HCT116 (cell line): ENCODE data around the gene RHBDF2. TPM values are rescaled to one million over a fixed set of nuclear protein-coding genes. Genes with fewer than 3 reads are reported as not detected.

Experiments used
- ATAC-seq: fragments of 200-7000 bp; cut with Tn5 transposase; 2 replicates; pipeline ENCODE4 v1.9.1; 2020; ENCODE audit warnings: mild to moderate bottlenecking, moderate library complexity
- BruUV-seq: library from RNA; stranded (reverse); fragments of 400-500 nt; replicated peaks from 2 replicates; lab custom pipeline; 2021; lab: Mats Ljungman, UMichigan
- CTCF ChIA-PET: fragments of 300-600 bp; sonication (Branson Sonifier 250); formaldehyde crosslinking; loops from one replicate; lab custom pipeline; 2021; ENCODE audit warnings: antibody characterized with exemption; lab: Charles Lee
- POLR2A ChIA-PET: fragments of 300-600, 350-600 bp; sonication (Branson Sonifier 250); formaldehyde crosslinking; loops from one replicate; lab custom pipeline; 2021; ENCODE audit warnings: antibody characterized with exemption; lab: Charles Lee
- RAD21 ChIA-PET, 2 experiments: fragments of 300-600 bp; sonication (Branson Sonifier 250); formaldehyde crosslinking; loops; one replicate each; lab custom pipeline; 2023; ENCODE audit warnings: low total read pairs in 2 of 2; ENCODE audit not compliant: uncharacterized antibody in 2 of 2, unreplicated experiment in 2 of 2, low non-redundant PET in 1 of 2; lab: Charles Lee
- DNase-seq: peaks from one replicate; pipeline ENCODE4 v3.0.0-alpha.2; 2010; ENCODE audit warnings: low read depth, low spot score
- H2AFZ ChIP-seq: fragments of 200-600 bp; shearing (Covaris generic), sonication (generic); 2 replicates; pipeline ENCODE4 v1.6.1; 2017; ENCODE audit warnings: low read depth, mixed run types, mixed read lengths, antibody characterized with exemption, low read length; ENCODE audit not compliant: poor library complexity, severe bottlenecking
- H3K27ac ChIP-seq: 2 replicates; pipeline ENCODE4 v1.5.1; 2012; ENCODE audit warnings: low read depth, low read length
- H3K27me3 ChIP-seq: fragments of 200-600 bp; sonication (generic); 2 replicates; pipeline ENCODE4 v1.6.1; 2016; ENCODE audit warnings: mixed run types, low read length, mixed read lengths; ENCODE audit not compliant: insufficient read depth
- H3K36me3 ChIP-seq, 2 experiments: fragments of 200-500 bp in 1 of 2; fragments of 200-600 bp in 1 of 2; sonication (Bioruptor generic) in 1 of 2; sonication (generic) in 1 of 2; 2 replicates each; pipeline versions ENCODE4 v1.5.1 to v1.6.1; 2014 to 2016; ENCODE audit warnings: low read length in 2 of 2, inconsistent platforms in 1 of 2, mixed read lengths in 1 of 2, mixed run types in 1 of 2; ENCODE audit not compliant: insufficient read depth in 2 of 2, control insufficient read depth in 1 of 2
- H3K4me1 ChIP-seq, 2 experiments: fragments of 200-600 bp in 1 of 2; sonication (generic) in 1 of 2; 2 replicates each; pipeline versions ENCODE4 v1.5.1 to v1.6.1; 2012 to 2017; ENCODE audit warnings: low read length in 2 of 2, inconsistent platforms in 1 of 2, mild to moderate bottlenecking in 1 of 2, mixed read lengths in 1 of 2, mixed run types in 1 of 2, moderate library complexity in 1 of 2; ENCODE audit not compliant: insufficient read depth in 2 of 2, control insufficient read depth in 1 of 2
- H3K4me2 ChIP-seq: fragments of 200-600 bp; sonication (generic); 2 replicates; pipeline ENCODE4 v1.6.1; 2017; ENCODE audit warnings: mixed run types, low read length, mixed read lengths
- H3K4me3 ChIP-seq, 2 experiments: fragments of 200-600 bp in 1 of 2; sonication (generic) in 1 of 2; replicated peaks in 1 of 2; 2 replicates each; pipeline ENCODE4 v1.5.1; 2011 to 2016; ENCODE audit warnings: low read length in 2 of 2, control low read depth in 1 of 2, low read depth in 1 of 2, mild to moderate bottlenecking in 1 of 2, mixed read lengths in 1 of 2, mixed run types in 1 of 2
- H3K79me2 ChIP-seq: fragments of 200-600 bp; sonication (generic); 2 replicates; pipeline ENCODE4 v1.6.1; 2017; ENCODE audit warnings: mild to moderate bottlenecking, mixed run types, low read length, moderate library complexity, mixed read lengths; ENCODE audit not compliant: insufficient read depth
- H3K9ac ChIP-seq: fragments of 200-600 bp; sonication (generic); 2 replicates; pipeline ENCODE4 v1.6.1; 2016; ENCODE audit warnings: low read length, mixed read lengths
- H3K9me2 ChIP-seq: fragments of 200-600 bp; sonication (generic), shearing (Covaris generic); 2 replicates; pipeline ENCODE4 v1.6.1; 2017; ENCODE audit warnings: mixed run types, mild to moderate bottlenecking, moderate library complexity; ENCODE audit not compliant: insufficient read depth
- H3K9me3 ChIP-seq, 2 experiments: fragments of 200-500 bp in 1 of 2; fragments of 200-600 bp in 1 of 2; sonication (Bioruptor generic) in 1 of 2; sonication (generic) in 1 of 2; 2 replicates each; pipeline ENCODE4 v1.6.1; 2014 to 2017; ENCODE audit warnings: low read length in 2 of 2, mixed read lengths in 2 of 2, inconsistent platforms in 1 of 2, low read depth in 1 of 2, mild to moderate bottlenecking in 1 of 2, mixed run types in 1 of 2, moderate library complexity in 1 of 2; ENCODE audit not compliant: control insufficient read depth in 1 of 2, insufficient read depth in 1 of 2
- H4K20me1 ChIP-seq: fragments of 200-600 bp; sonication (generic), shearing (Covaris generic); 2 replicates; pipeline ENCODE4 v1.6.1; 2017; ENCODE audit warnings: mixed run types, mild to moderate bottlenecking, moderate library complexity; ENCODE audit not compliant: insufficient read depth
- CBX3 ChIP-seq: IDR thresholded peaks from 2 replicates; pipeline ENCODE4 v1.6.1; 2012; ENCODE audit warnings: low read depth
- CEBPB ChIP-seq: IDR thresholded peaks from 2 replicates; pipeline ENCODE4 v1.6.1; 2012; ENCODE audit warnings: low read depth
- EGR1 ChIP-seq: IDR thresholded peaks from 2 replicates; pipeline ENCODE4 v1.6.1; 2012; ENCODE audit warnings: low read depth
- FOSL1 ChIP-seq: IDR thresholded peaks from 2 replicates; pipeline ENCODE4 v1.6.1; 2012; ENCODE audit warnings: low read depth
- JUND ChIP-seq: IDR thresholded peaks from 2 replicates; pipeline ENCODE4 v1.6.1; 2012
- POLR2A ChIP-seq: IDR thresholded peaks from 2 replicates; pipeline ENCODE4 v1.7.0; 2011; ENCODE audit warnings: borderline replicate concordance; ENCODE audit not compliant: insufficient read depth, insufficient read length; ENCODE audit errors: extremely low read depth
- SRF ChIP-seq: IDR thresholded peaks from 2 replicates; pipeline ENCODE4 v1.6.1; 2012; ENCODE audit warnings: low read depth
- TCF7L2 ChIP-seq: IDR thresholded peaks from 2 replicates; pipeline ENCODE4 v1.7.0; 2011; ENCODE audit warnings: borderline replicate concordance, inconsistent platforms; ENCODE audit not compliant: insufficient read depth, insufficient read length; ENCODE audit errors: extremely low read depth
- ZFX ChIP-seq: fragments of 450-650 bp; IDR thresholded peaks from 2 replicates; pipeline ENCODE4 v1.6.1; 2017
- ZNF274 ChIP-seq: fragments of 200-500 bp; sonication (Bioruptor generic); IDR thresholded peaks from 2 replicates; pipeline ENCODE4 v1.6.1; 2014; ENCODE audit warnings: mild to moderate bottlenecking, low read depth, low read length, inconsistent platforms
- intact Hi-C: fragments of 100-400 bp; cut with micrococcal nuclease; formaldehyde crosslinking; loops from 2 replicates; pipeline ENCODE4 v1.10.0; 2022
- total RNA-seq: library from RNA; stranded (reverse); gene quantifications from one replicate; pipeline ENCODE4 v1.2.1, GENCODE V29; 2021; ENCODE audit not compliant: unreplicated experiment
- TF ChIP-seq, protein P1 (sequence below): IDR thresholded peaks from 2 replicates; pipeline ENCODE4 v1.6.1; 2011; ENCODE audit warnings: mild to moderate bottlenecking, low read length, moderate library complexity; ENCODE audit not compliant: insufficient replicate concordance; ENCODE audit errors: extremely low read depth
- TF ChIP-seq, protein P2 (sequence below): IDR thresholded peaks from 2 replicates; pipeline ENCODE4 v1.6.1; 2012
- TF ChIP-seq, protein P3 (sequence below): IDR thresholded peaks from 2 replicates; pipeline ENCODE4 v1.6.1; 2012; ENCODE audit warnings: low read depth
- TF ChIP-seq, protein P4 (sequence below): IDR thresholded peaks from 2 replicates; pipeline ENCODE4 v1.6.1; 2012

RHBDF2 gene
- total RNA-seq, 1 experiment from 2014 or later: 61.1 TPM

DNA sequence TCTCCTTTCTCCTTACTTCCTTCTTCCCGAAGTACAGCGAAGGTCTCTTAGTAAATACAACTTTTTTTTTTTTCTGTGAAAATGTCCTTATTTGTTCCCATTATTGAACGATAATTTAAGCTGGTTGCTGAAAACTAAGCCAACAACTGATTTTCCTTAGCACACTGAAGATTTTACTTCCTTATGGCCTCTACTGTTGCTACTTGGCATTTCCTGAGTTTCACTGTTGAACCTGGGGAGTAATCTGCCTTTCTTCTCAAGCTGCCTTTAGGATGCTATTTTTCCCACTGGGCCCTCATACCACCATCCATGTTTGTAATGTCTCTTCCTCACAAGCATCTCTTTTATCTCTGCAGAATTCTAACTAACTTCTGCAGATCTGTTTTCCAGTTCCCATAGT, 74.4 kb downstream of the RHBDF2 start:
- DNase-seq (no peak), ATAC-seq (no peak)
- Histone ChIP-seq H3K27ac (no peak overlapping the region), H4K20me1 (peaks cover 4% of the 10 kb centered on the region; the same call in 1 of the 2 replicates), H3K4me1 (no peaks in the 10 kb centered on the region), H3K9ac (no peak overlapping the region), H2AFZ (no peak overlapping the region), H3K36me3 (no peaks in the 10 kb centered on the region), H3K4me2 (no peak overlapping the region), H3K4me3 (no peak overlapping the region), H3K79me2 (peaks cover 87% of the 10 kb centered on the region), H3K9me3 (no peaks in the 10 kb centered on the region), H3K9me2 (no peaks in the 10 kb centered on the region), H3K27me3 (no peaks in the 10 kb centered on the region)
- TF ChIP-seq CBX3 (no peak), JUND (no peak), FOSL1 (no peak), SRF (no peak), CEBPB (no peak), EGR1 (no peak), ZFX (no peak), POLR2A (no peak), TCF7L2 (no peak), ZNF274 (no peak)
- TF ChIP-seq, protein P1, sequence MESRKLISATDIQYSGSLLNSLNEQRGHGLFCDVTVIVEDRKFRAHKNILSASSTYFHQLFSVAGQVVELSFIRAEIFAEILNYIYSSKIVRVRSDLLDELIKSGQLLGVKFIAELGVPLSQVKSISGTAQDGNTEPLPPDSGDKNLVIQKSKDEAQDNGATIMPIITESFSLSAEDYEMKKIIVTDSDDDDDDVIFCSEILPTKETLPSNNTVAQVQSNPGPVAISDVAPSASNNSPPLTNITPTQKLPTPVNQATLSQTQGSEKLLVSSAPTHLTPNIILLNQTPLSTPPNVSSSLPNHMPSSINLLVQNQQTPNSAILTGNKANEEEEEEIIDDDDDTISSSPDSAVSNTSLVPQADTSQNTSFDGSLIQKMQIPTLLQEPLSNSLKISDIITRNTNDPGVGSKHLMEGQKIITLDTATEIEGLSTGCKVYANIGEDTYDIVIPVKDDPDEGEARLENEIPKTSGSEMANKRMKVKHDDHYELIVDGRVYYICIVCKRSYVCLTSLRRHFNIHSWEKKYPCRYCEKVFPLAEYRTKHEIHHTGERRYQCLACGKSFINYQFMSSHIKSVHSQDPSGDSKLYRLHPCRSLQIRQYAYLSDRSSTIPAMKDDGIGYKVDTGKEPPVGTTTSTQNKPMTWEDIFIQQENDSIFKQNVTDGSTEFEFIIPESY: no peak
- TF ChIP-seq, protein P2, sequence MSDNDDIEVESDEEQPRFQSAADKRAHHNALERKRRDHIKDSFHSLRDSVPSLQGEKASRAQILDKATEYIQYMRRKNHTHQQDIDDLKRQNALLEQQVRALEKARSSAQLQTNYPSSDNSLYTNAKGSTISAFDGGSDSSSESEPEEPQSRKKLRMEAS: no peak
- TF ChIP-seq, protein P3, sequence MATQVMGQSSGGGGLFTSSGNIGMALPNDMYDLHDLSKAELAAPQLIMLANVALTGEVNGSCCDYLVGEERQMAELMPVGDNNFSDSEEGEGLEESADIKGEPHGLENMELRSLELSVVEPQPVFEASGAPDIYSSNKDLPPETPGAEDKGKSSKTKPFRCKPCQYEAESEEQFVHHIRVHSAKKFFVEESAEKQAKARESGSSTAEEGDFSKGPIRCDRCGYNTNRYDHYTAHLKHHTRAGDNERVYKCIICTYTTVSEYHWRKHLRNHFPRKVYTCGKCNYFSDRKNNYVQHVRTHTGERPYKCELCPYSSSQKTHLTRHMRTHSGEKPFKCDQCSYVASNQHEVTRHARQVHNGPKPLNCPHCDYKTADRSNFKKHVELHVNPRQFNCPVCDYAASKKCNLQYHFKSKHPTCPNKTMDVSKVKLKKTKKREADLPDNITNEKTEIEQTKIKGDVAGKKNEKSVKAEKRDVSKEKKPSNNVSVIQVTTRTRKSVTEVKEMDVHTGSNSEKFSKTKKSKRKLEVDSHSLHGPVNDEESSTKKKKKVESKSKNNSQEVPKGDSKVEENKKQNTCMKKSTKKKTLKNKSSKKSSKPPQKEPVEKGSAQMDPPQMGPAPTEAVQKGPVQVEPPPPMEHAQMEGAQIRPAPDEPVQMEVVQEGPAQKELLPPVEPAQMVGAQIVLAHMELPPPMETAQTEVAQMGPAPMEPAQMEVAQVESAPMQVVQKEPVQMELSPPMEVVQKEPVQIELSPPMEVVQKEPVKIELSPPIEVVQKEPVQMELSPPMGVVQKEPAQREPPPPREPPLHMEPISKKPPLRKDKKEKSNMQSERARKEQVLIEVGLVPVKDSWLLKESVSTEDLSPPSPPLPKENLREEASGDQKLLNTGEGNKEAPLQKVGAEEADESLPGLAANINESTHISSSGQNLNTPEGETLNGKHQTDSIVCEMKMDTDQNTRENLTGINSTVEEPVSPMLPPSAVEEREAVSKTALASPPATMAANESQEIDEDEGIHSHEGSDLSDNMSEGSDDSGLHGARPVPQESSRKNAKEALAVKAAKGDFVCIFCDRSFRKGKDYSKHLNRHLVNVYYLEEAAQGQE: no peak
- TF ChIP-seq, protein P4, sequence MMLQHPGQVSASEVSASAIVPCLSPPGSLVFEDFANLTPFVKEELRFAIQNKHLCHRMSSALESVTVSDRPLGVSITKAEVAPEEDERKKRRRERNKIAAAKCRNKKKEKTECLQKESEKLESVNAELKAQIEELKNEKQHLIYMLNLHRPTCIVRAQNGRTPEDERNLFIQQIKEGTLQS: no peak
- ChIA-PET POLR2A (no interaction called here), RAD21 (no interaction called here), CTCF (interaction anchor here (1.4 to 1.7 kb wide), 2 partner anchors 32 to 80 kb away, joined by 3 to 5 read pairs; no protein-coding TSS in a partner anchor)
- intact Hi-C loops: no loop called here
- BruUV-seq: no TSS peak
